ENCODE measurements around the gene ACAN. TPM values are rescaled to one million over a fixed set of nuclear protein-coding genes. Genes with fewer than 3 reads are reported as not detected.

The ACAN gene
- polyA plus RNA-seq, 1 of the 3 experiments (the other 2 are of a cell fraction): not detected

DNA sequence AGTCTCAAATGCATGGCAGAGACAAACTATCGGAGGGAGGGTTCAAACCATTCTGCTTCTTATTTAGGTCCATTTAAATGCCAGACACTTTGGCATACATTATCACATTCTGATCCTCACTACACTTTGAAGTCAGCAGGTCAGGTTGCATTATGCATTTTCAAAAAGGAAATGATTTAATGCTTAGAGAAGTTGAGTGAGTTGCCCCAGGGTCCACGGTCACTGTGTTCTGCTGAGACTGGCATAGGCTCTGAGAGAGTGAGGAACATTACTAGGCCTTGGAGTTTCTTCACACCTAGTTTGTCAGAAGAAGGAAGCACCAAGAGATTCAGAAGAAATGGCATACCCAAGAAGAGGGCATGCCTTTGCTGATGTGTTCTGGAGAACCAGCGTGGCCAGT lies 46.3 kb upstream of the ACAN start:
- Histone ChIP-seq H3K9ac (no peak overlapping the region), H2AFZ (ENCODE audit: low read depth) (no peak overlapping the region), H3K4me1 (ENCODE audit: control insufficient read depth in 1 of 2, insufficient read depth in 2 of 2, low read depth in 1 of 2, low read length in 1 of 2) (no peaks in the 10 kb centered on the region), H3K27me3 (ENCODE audit: insufficient read depth) (no peaks in the 10 kb centered on the region), H3K36me3 (replicated peaks in 1 of 2; ENCODE audit: control insufficient read depth in 1 of 2, insufficient read depth in 2 of 2, low read length in 1 of 2) (no peaks in the 10 kb centered on the region), H3K27ac (ENCODE audit: low read depth in 2 of 2, low read length in 1 of 2) (no peak overlapping the region), H3K4me2 (no peak overlapping the region), H3K79me2 (ENCODE audit: insufficient read depth) (no peaks in the 10 kb centered on the region), H3K9me3 (no peaks in the 10 kb centered on the region), H3K4me3 (ENCODE audit: low read depth in 2 of 2, low read length in 1 of 2) (no peak overlapping the region), H4K20me1 (ENCODE audit: insufficient read depth) (no peaks in the 10 kb centered on the region), H3F3A (replicated peaks; ENCODE audit: insufficient read depth) (no peaks in the 10 kb centered on the region), H3K9me2 (no peaks in the 10 kb centered on the region)
- no peak for DNase-seq
- ChIA-PET CTCF (no interaction called here), POLR2A (no interaction called here)
- TF ChIP-seq, protein P1, sequence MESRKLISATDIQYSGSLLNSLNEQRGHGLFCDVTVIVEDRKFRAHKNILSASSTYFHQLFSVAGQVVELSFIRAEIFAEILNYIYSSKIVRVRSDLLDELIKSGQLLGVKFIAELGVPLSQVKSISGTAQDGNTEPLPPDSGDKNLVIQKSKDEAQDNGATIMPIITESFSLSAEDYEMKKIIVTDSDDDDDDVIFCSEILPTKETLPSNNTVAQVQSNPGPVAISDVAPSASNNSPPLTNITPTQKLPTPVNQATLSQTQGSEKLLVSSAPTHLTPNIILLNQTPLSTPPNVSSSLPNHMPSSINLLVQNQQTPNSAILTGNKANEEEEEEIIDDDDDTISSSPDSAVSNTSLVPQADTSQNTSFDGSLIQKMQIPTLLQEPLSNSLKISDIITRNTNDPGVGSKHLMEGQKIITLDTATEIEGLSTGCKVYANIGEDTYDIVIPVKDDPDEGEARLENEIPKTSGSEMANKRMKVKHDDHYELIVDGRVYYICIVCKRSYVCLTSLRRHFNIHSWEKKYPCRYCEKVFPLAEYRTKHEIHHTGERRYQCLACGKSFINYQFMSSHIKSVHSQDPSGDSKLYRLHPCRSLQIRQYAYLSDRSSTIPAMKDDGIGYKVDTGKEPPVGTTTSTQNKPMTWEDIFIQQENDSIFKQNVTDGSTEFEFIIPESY (IDR thresholded peaks at IDR 0.05; ENCODE audit: borderline replicate concordance, low read depth): no peak
- TF ChIP-seq MXI1 (IDR thresholded peaks at IDR 0.05; ENCODE audit: low read depth, low read length) (no peak), POLR2AphosphoS5 (IDR thresholded peaks at IDR 0.05; ENCODE audit: low read depth, low read length) (no peak), GATA2 (CRISPR knock-in tag; IDR thresholded peaks at IDR 0.05) (no peak), SMC3 (IDR thresholded peaks at IDR 0.05; ENCODE audit: low read depth, low read length) (no peak), SIN3A (IDR thresholded peaks at IDR 0.05; ENCODE audit: borderline replicate concordance, low read depth, low read length) (no peak), JUND (IDR thresholded peaks at IDR 0.05) (no peak)
- TF ChIP-seq, protein P2, sequence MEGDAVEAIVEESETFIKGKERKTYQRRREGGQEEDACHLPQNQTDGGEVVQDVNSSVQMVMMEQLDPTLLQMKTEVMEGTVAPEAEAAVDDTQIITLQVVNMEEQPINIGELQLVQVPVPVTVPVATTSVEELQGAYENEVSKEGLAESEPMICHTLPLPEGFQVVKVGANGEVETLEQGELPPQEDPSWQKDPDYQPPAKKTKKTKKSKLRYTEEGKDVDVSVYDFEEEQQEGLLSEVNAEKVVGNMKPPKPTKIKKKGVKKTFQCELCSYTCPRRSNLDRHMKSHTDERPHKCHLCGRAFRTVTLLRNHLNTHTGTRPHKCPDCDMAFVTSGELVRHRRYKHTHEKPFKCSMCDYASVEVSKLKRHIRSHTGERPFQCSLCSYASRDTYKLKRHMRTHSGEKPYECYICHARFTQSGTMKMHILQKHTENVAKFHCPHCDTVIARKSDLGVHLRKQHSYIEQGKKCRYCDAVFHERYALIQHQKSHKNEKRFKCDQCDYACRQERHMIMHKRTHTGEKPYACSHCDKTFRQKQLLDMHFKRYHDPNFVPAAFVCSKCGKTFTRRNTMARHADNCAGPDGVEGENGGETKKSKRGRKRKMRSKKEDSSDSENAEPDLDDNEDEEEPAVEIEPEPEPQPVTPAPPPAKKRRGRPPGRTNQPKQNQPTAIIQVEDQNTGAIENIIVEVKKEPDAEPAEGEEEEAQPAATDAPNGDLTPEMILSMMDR (IDR thresholded peaks at IDR 0.05): no peak
- TF ChIP-seq, protein P3, sequence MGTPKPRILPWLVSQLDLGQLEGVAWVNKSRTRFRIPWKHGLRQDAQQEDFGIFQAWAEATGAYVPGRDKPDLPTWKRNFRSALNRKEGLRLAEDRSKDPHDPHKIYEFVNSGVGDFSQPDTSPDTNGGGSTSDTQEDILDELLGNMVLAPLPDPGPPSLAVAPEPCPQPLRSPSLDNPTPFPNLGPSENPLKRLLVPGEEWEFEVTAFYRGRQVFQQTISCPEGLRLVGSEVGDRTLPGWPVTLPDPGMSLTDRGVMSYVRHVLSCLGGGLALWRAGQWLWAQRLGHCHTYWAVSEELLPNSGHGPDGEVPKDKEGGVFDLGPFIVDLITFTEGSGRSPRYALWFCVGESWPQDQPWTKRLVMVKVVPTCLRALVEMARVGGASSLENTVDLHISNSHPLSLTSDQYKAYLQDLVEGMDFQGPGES (IDR thresholded peaks at IDR 0.05; ENCODE audit: low read depth, low read length): no peak
- TF ChIP-seq, protein P4, sequence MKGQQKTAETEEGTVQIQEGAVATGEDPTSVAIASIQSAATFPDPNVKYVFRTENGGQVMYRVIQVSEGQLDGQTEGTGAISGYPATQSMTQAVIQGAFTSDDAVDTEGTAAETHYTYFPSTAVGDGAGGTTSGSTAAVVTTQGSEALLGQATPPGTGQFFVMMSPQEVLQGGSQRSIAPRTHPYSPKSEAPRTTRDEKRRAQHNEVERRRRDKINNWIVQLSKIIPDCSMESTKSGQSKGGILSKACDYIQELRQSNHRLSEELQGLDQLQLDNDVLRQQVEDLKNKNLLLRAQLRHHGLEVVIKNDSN (IDR thresholded peaks at IDR 0.05; ENCODE audit: borderline replicate concordance, low read depth): no peak
- TF ChIP-seq, protein P5, sequence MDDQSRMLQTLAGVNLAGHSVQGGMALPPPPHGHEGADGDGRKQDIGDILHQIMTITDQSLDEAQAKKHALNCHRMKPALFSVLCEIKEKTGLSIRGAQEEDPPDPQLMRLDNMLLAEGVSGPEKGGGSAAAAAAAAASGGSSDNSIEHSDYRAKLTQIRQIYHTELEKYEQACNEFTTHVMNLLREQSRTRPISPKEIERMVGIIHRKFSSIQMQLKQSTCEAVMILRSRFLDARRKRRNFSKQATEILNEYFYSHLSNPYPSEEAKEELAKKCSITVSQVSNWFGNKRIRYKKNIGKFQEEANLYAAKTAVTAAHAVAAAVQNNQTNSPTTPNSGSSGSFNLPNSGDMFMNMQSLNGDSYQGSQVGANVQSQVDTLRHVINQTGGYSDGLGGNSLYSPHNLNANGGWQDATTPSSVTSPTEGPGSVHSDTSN (IDR thresholded peaks at IDR 0.05): no peak
- 15% methylated on average over 3 of the region's 3 CpGs for WGBS (ENCODE audit: low lambda C conversion rate)

Data from SK-N-SH (cell line).